ENCODE data around the gene SLC9A1.

SLC9A1 gene

DNA sequence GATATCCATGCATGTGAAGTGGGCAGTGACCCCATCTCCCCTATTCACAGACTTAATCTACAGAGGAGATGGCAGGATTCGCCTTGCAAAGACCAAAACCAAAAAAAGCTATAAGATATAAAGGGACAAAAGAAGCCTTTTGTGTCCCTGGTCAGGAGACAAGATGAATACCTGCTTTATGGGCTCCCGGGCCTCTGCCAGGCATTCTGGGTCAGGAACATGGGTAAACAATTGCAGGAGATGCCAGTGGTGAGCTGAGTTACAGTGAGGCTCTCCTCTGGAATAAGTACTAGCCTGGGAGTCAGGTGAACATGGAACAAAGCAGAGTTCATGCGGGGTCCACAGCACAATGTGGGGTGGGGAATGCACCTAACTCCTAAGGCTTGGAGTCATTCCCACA lies 4.7 kb downstream of the SLC9A1 start:
- no peak for DNase-seq

DNA sequence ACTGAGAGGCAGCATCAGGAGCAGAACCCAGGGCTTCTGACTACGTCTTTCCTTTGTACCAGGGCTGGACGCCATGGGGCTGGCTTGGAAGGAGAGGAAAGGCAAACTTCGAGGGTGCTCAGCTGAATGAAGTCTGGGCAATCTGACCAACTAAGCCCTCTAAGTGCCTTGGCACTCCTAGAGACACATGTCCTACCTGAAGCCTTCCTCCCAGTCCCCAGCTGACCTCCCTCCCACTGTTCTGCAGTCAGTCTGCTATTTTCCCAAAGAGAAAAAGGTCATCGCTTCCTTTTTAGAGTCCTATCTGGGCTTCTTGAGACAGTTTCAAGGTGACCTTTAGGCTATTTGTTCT lies 5.2 kb downstream of the SLC9A1 start:
- no peak for DNase-seq

- DNase-seq: no peak
Observed at GRCh38 chr1:27149084-27149761, 5.7 kb downstream of the SLC9A1 start.

GRCh38 chr1:27148591-27148990 lies 6.3 kb downstream of the SLC9A1 start:
- DNase-seq: no peak

DNA sequence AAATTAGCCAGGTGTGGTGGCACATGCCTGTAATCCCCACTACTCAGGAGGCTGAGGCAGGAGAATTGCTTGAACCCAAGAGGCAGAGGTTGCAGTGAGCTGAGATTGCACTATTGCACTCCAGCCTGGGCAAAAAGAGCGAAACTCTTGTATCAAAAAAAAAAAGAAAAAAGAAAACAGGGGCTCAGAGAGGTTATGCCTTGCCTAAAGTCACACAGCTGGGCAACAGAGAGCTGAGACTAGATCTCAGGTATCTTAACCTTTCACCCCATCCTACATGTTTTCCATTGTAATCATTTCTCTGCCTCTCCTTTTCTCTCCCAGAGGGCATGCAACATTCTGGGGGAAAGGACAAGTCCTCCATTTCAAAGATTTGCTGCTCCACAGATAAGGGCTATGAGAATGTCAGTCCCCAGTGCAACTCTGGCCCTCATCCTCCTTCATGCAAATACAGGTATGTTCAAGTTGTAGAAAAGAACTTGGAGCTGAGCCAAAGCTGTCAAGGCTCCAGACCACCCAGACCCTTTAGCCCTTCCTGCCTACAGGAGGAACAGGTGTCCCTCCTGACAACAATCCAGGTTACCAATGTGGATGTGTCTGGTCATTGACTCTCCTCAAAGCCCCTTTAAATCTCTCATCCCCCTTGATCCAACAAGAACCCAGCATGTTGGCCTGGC lies 6.9 kb downstream of the SLC9A1 start:
- no peak for DNase-seq

DNA sequence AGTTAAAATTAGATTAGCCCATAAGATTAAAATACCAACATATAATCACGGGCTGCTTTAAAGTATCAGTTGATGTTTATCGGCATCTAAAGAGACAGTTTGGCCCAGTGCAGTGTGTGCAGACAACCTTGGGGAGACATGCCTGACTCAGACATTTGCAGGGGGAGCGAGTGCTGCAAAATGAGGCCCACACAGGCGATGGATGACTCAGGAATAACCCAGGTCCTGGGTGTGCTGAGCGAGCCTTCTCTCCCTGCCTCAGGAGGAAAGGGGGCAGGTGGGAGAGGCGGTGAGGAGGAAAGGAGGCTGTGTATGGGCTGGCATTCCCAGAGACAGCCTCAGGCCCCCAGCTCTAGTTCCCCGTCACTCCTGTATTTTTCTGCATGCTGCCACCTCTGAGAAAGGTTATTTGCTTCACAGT lies 9.0 kb downstream of the SLC9A1 start:
- no peak for DNase-seq

DNA sequence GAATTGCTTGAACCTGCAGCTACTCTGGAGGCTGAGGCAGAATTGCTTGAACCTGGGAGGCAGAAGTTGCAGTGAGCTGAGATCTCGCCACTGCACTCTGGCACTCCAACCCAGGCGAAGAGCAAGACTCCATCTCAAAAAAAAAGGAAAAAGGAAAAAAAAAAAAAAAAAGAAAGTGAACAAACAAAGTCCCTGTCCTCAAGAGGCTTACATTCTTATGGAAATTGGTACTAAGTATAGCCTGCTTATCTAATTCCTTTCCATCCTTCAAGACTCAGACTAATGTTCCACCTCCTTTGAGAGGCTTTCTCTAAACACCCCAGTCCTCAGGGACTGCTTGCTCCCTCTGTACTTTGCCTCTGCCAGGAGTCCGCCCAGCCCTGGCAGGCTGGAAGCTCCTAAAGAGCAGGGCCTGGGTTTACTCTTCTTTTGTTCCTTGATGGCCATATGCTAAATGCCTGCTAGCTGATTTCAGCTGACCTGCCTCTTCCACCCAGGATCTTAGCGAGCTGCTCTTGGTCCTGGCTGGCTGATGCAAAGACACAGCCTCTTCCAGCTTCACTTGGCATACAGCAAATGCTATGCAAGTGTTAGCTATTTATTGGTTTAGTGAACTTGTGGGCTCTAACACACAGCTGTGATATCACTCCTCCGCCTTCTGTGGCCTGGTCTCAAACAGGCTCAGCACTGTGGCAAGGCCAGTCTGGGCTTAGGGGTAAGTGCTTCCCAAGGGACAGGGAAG lies 9.8 kb downstream of the SLC9A1 start:
- DNase-seq: no peak

GRCh38 chr1:27144049-27144748 lies 10.7 kb downstream of the SLC9A1 start:
- no peak for DNase-seq

- no peak for DNase-seq
Observed at GRCh38 chr1:27143401-27143800, 11.5 kb downstream of the SLC9A1 start.

GRCh38 chr1:27142464-27142863 lies 12.5 kb downstream of the SLC9A1 start:
- no peak for DNase-seq

- no peak for DNase-seq
Observed at GRCh38 chr1:27141266-27142003, 13.5 kb downstream of the SLC9A1 start.

GRCh38 chr1:27139980-27140379 lies 14.9 kb downstream of the SLC9A1 start:
- DNase-seq: no peak

DNA sequence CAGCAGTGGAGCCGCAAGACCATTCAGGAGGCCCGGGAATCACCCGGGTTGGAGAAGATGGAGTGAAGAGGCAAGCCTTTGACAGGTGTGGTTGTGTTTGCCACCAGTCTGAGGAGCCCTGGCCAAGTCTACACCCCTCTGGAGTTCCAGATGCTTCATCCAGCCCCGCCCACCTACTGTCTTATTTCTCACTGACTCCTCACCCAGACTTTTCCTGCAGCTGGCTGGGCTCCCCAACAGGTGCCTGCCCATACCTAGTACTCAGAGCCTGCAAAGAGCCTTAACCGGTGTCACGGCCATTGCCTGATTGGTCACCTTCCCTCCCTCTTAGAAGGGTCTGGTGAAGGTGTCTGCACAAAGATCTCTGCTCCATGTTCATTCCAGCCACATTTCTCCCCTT lies 16.0 kb downstream of the SLC9A1 start:
- DNase-seq: no peak

DNA sequence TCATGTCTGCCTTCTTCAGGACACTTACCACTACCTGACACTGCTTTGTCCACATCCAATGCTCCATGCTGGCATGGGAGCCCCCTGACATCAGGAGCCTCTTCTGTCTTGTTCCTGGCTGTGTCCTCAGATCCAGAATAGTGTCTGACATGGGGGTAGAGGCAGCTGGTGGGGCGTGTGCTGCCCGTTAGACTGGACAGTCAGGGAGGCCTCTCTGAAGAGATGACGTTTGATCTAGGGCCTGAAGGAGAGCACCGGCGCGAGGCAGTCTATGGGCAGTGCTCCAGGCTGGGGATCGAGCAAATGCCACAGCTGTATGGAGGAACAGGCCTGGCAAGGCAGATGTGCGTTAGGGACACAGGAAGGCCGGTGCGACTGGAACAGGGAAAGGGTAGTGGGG lies 16.6 kb downstream of the SLC9A1 start:
- no peak for DNase-seq

DNA sequence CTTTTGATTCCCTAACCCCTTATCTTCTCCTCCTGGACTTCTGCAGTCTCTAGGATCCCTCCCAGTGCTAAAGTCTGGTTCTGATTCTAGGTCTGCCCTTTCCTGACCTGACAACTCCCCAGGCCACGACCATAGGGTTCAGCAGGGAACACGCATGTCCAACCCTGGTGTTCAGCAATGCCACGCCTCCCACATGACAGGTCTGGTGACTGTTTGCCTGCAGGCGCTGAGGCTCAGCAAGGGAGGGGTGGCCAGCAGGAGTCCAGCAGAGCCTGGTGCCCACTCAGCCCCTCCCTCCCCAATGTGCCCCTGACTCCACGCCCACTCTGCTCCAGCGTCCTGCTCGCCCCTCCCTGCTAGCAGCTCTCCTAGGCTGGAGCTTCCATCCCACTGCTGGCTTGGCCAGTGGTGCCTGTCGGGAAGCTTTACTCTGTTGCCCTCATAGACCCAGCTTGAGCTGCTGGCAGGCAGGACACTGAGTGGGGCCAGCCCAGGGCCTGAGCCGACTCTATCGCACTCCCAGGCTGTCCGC lies 17.3 kb downstream of the SLC9A1 start:
- DNase-seq: no peak

DNA sequence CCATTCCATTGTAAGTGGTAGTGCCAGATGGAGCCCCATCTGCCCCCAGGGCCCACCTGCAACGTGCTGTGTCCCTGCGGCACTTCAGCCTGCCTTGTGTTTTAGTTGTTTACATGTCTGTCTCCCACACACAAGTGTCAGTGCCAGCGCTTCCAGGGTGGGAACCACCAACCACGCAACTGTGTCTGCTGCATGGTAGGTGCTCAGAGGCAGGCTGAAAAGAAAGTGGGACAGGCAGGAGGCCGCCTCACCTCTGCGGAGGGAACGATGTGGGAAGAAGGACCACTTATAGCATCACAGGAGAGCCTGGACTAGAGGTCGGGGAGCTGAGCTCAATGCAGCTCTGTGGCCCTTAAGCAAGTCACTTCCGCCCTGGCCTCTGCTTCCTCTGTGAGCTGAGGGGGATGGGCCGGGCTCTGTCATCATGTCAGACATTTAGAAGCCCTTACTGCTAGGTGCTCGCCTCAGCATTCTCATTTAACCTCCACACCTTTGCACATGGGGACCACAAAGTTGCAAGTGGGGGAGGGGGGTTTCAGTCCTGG lies 17.9 kb downstream of the SLC9A1 start:
- peak; percentile 51 to 69 (median 65) for DNase-seq

DNA sequence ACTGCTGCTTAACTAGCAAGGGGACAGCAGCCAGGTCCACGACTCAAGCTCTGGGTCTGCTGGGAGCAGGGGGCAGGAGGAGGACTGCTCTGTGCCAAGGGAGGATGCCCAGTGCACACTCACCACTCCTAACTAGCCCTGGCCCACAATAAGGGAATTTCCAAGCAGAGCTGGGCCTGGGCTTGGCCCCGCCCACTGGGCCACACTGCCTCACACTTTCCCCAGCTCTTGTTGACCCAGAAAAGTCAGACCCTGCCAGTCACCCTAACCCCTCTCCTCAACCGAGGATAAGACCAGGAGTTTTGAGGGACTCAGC lies 18.7 kb downstream of the SLC9A1 start:
- DNase-seq: no peak

DNA sequence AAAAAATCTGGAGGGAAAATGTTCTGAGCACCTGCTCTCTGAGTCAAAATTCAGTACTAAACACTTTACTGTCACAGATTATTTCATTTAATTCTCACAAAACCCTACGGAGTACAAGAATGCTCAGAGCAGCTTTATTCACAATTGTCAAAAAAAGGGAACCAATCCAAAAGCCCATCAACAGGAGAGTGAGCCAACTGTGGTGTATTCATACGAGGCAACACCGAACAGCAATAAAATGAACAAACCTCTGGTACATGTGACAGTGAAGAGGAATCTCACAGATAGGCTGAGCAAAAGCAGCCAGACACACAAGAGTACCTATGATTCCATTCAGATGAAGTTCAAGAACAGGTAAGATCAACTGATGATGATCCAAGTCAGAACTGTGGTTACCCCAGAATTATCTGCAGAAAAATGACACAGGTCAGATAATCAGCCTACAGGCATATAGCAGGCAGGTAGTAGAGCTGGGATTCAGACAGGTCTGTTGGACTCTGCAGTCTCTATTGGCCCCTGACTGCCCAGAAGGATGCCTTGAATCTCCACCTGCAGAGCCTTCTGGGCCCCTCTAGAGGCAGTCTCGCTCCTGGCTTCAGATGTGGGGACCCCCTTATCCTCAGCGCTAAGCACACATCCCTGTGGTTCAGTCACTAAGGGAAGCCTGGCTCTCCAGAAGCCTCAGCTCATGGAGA lies 19.2 kb downstream of the SLC9A1 start:
- no peak for DNase-seq

- DNase-seq: no peak
Observed at GRCh38 chr1:27133991-27134390, 20.9 kb downstream of the SLC9A1 start.

- DNase-seq: no peak
Observed at GRCh38 chr1:27133158-27133557, 21.8 kb downstream of the SLC9A1 start.

DNA sequence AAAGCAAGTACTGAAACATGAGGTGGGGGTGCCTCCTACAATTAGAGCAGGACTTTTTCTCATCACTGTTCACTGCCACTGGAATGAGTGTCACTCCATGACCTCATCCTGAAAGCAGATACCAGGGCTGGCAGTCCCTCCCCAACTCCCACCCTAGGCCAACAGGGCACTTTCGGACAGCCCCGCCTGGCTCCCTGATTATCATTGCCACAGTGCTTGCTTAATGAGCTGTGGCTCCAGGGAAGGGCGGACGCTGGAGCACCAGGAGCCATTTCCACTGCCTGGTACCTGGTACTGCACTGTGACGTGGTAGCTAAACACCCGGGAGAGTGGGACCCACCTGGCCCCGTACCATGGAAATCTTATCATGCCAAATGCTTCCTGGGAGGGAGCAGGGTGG lies 22.3 kb downstream of the SLC9A1 start:
- DNase-seq: no peak

GRCh38 chr1:27132147-27132546 lies 22.8 kb downstream of the SLC9A1 start:
- no peak for DNase-seq
